ENCODE data around the gene CMIP.

DNA sequence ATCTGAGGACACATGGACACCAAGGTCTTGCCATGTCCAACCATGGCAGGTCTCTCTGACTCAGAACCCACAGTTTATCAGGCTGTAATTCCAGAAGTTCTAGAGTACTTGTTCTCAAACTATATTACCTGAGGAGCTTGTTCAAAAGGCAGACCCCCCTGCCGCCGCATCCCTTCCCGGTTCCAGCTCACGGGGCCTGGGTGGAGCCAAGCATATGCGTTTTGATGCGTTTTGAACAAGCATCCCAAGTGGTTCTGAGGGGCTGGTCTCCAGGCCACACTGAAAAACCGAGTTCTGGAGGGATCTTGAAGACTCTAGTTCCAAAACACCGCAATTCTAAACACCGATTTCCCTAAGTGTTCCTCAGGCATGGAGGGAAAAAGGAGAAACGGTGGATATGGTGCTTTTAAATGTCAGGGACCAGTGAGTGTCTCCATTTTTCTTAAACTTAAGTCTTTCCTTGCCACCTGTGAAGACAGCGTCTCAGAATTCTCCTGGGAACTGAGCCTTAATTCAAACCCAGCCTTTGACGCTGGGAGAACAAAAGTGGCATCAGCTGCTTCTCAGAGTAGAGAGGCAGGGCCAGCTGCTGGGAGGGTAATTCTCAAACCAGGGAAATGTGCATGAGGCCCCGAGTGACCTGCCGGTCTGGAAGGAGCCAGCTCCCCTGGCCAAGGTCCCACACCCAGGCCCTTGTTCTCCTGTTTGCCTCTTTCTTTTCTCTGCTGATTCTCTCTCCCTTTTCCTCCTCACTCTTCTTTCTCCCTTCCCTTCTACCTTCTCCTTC is 250.1 kb downstream of the CMIP start:
- TF ChIP-seq POLR2A (IDR thresholded peaks at IDR 0.05; ENCODE audit: low read depth) (no peak), EP300 (IDR thresholded peaks at IDR 0.05) (no peak), POLR2AphosphoS5 (IDR thresholded peaks at IDR 0.05) (no peak)
- TF ChIP-seq, protein P1, sequence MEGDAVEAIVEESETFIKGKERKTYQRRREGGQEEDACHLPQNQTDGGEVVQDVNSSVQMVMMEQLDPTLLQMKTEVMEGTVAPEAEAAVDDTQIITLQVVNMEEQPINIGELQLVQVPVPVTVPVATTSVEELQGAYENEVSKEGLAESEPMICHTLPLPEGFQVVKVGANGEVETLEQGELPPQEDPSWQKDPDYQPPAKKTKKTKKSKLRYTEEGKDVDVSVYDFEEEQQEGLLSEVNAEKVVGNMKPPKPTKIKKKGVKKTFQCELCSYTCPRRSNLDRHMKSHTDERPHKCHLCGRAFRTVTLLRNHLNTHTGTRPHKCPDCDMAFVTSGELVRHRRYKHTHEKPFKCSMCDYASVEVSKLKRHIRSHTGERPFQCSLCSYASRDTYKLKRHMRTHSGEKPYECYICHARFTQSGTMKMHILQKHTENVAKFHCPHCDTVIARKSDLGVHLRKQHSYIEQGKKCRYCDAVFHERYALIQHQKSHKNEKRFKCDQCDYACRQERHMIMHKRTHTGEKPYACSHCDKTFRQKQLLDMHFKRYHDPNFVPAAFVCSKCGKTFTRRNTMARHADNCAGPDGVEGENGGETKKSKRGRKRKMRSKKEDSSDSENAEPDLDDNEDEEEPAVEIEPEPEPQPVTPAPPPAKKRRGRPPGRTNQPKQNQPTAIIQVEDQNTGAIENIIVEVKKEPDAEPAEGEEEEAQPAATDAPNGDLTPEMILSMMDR (IDR thresholded peaks at IDR 0.05) = no peak

Data from esophagus muscularis mucosa (tissue), 4 donors.